Measurements from ENCODE around the gene CES5A.
"Not testable (repeated sequence)": the region's sequence is repeated elsewhere in the genome, so short reads cannot be mapped to it uniquely, and the experiment has no call there.

Gene CES5A, protein sequence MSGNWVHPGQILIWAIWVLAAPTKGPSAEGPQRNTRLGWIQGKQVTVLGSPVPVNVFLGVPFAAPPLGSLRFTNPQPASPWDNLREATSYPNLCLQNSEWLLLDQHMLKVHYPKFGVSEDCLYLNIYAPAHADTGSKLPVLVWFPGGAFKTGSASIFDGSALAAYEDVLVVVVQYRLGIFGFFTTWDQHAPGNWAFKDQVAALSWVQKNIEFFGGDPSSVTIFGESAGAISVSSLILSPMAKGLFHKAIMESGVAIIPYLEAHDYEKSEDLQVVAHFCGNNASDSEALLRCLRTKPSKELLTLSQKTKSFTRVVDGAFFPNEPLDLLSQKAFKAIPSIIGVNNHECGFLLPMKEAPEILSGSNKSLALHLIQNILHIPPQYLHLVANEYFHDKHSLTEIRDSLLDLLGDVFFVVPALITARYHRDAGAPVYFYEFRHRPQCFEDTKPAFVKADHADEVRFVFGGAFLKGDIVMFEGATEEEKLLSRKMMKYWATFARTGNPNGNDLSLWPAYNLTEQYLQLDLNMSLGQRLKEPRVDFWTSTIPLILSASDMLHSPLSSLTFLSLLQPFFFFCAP

DNA sequence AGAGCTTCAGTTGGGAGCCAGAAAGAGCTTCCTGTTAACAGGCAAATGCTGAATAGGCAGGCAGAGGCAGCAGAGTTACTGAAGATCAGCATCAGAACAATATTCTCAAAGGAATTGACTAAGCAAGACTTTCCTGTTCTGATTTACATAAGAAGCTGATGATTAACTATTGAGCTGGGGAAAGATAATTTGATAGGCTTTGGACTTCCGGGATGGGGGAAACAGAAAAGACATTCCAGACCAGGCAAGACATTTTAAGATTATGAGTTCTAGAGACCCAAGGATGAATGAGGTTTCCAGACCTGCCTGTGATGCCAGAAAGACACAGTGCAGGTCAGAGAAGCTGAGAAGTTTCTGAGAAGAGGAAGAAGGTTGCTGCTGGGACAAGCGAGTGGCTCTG lies at the start of gene CES5A:
Gene CES5A (minus strand): TSS at position 101 of the 400 bp plus-strand sequence. CDS start 152 bp downstream, outside the sequence.
- no peak for DNase-seq

DNA sequence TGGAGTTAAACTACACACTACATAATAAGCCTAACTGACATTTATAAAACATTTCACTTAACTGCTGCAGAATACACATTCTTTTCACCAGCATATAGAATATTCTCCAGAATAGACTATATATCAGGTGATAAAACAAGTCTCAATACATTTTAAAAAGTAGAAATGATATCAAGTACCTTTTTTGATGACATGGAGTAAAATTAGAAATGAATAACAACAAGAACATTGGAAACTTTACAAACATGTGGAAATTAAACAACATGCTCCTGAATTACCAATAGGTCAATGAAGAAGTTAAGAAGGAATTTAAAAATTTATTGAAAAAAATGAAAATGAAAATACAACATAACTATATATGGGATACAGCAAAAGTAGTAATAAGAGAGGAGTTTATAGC lies 47.5 kb upstream of the CES5A start:
- DNase-seq, result no peak

DNA sequence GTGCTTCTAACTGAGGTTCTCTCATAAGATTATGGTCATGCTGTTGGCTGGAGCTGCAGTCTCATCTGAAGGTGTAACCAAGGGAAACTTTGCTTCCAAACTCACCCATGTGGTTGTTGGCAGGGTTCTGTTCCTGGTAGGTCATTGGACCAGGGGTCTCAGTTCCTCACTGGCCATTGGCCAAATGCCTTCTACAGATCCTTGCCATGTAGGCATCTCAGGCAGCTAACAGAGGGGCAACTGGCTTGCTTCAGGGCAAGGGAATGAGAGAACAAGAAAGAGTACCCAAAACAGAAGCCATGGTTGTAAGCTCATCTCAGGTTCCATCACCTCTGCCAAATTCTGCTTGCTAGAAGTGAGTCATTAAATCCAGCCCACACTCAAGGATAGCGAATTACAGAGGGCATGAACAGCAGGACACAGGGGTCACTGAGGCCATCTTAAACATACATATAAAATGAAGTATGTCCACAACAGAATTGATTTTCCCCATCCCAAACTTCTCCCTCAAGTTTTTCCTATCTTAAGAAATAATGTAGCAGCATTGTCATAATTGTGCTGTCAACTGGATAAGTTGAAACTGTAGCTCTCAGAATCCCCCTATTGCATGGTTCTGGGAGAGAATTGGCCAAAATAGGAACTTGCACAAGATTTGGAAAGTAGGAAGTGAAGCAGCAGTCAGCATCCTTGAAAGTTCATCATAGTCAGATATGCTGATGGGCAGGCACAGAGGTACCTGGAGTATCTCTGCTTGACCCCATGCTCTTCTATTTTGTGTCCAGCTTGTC lies 42.4 kb upstream of the CES5A start:
- no peak for DNase-seq

DNA sequence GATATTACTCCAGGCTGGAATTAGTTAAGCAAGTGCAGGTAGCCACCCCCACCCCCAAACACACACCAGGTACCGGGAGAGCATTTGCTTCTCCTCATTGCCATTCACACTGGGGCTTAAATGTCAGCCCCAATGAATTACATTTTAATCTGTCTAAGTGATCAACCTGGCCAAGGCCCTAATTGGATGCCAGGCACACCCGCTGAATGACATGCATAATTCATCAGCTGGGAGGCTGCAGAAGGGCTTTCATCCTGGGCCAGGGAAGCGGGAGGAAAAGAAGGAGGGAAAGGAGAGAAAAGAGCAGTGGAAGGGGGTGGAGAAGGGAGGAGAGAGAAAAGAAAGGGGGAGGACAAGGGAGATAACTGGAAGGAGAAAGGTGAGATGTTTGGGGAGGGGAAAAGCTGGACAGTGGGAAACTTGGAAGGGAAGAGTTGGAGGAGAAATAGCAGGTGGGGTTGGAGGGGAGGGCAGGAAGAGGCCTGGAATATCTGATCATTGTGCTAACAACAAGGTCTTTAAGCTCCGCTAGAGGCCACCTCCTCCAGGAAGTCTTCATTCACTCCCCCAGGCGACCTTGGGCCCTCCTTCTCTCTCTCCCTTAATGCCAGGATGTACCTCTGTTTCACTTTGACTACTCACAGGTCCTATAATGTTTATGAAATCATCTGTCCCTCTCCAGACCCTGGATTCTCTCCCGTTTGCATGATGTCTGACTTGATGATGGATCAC lies 40.1 kb upstream of the CES5A start:
- no peak for DNase-seq

DNA sequence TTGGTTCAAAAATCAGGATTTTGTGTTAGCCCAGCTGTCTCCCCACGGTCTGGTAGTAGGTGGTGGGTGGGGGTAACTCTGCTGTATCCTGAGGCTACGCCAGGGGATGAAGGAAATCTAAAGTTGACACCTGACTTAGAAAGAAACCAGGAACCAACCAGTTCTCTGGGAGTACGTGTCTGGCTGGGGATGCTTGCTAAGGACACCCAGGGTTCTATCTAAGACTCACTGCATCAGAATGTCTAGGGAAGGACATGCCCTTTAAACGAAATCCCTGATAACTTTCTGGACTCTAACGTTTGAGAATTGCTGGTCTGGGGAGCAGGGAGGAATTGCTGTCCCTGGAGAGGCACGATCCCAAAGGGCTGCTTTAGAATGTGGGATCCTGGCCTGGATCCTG lies 39.2 kb upstream of the CES5A start:
- no peak for DNase-seq

DNA sequence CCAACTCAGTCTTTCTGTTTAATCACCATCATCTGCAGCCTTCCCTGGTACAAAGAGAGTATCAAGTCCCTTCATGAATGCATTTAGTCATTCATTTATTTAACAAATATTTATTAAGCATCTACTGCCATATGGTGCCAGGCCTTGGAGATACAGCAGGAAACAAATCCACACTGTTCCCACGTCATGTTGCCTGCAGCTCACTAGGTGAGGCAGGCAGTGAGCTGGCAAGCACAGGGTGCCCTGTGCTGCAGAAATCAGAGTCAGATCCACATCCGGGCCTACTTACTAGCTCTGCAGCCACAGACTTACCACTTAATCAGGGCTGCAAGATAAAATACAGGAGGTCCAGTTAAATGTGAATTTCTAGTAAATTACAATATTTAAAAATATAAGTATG lies 38.5 kb upstream of the CES5A start:
- DNase-seq, result no peak

DNA sequence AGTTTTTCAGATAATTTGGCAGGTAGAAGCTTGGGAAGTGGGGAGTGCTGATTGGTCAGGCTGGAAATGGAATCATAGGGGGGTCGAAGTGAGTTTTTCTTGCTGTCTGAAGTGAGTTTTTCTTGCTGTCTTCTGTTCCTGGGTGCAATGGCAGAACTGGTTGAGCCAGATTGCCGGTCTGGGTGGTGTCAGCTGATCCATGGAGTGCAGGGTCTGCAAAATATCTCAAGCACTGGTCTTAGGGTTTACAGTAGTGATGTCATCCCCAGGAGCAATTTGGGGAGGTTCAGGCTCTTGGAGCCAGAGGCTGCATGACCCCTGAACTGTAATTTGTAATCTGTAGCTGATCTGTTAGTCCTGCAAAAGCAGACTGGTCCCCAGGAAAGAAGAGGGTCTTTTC lies 37.9 kb upstream of the CES5A start:
- not testable (repeated sequence) for DNase-seq

DNA sequence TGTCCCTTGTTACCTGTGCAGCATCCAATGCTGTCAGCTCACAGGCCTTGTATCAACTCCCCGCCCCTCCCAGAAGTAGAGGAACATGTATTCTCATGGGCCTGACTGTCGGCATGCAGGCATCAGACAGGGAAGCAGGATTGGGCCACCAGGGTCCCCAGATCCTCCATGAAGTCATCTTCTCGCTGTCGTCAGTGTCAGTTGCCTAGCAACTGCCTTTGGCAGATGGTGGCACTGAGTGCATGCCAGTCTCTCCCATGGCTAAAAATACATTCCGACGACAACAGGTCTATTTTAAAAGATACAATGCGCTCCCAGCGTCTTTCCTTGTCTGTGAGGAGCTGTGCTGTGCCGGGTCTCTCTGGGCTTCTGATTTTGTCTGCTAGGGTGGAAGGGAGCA lies 36.8 kb upstream of the CES5A start:
- DNase-seq, result no peak

DNA sequence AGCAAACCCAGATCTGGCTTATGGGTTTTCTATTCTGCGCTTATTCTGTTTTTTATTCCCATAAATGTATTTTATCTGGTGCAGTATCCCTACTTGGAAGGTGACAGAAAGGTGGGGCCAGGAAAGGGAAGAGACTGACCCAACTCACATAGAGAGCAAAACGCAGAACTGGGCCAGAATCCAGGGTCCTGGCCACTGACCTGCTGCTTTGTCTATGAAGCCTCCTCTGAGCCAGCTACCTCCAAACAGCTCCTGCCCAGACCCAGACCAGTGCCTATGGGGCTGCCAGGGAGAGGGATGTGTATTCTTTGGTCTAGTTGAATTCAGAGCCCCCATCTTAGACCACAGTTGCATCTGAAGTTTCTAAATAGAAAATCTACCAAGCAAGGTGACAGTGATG lies 36.4 kb upstream of the CES5A start:
- DNase-seq, result no peak

DNA sequence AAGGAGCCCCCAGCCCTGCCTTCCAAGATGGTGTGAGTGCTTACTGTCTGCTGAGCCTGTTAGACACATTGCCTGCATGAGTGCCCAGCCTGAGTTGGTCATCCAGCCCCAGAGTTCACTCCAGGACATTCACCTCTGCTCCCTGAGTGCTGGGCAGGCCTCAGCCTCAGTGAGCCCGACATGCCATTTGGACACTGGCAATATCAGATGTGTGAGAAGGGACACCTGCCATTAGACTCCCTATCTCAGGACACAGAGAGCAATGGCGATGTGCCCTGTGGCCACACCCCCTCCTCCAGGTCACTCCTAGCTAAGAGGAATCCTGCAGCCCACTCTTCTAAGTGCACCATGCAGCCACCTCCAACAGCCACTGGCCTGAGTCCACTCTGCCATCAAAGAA lies 34.7 kb upstream of the CES5A start:
- DNase-seq, result no peak

DNA sequence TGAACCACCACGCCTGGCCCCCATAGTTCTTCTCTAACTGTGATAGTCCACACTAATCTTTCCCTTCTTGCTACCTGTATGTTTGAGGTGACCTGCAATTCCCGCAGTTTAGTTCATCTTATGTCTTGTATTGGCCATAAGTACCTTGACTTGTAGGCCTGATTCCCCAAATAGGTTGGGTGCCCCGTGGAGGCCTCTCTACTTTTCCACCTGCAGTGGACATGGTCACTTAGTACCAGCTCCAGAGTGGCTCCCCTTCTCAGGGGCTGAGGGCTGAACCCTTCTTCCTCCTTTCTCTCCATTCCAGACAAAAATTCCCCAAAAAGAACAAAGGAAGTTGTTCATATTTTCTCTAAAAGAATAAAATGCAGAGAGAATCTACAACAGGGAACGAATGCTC lies 33.5 kb upstream of the CES5A start:
- no peak for DNase-seq

DNA sequence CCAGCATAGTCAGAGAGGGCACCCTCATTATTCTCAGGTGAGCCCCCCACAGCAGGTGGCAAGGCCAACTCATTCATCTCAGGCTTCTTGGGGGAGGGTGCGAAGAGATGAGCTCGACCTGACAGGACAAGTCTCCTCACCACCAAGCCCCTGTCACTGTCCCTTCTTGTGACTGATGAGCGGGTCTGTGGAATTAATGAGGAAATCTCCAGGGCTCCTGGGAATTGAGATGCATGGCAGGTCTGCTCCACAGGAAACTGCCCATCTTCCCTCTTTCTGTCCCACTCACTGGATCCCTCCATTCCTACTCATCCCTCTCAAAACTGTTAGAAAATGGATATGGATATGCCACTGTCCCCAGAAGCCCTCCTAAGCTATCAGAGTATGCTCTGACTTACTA lies 32.5 kb upstream of the CES5A start:
- no peak for DNase-seq

DNA sequence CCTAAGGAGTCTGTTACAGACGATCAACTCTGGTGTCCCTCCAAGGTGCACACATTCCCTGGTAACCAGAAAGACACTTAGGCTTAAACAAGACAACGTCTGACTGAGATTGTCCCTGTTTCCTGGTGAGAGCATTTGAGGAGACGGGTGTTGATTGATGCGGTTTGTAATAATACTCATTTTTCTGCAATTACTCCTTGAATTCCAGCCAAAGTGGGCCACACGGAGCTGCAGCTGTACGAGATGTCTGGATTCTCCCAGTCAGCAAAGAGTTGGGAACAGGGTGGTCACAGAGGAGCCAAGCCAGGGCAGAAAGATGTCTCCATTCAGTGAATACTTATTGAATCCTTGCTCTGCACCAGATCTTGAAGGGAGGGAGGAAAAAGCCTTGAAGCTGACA lies 30.9 kb upstream of the CES5A start:
- no peak for DNase-seq

DNA sequence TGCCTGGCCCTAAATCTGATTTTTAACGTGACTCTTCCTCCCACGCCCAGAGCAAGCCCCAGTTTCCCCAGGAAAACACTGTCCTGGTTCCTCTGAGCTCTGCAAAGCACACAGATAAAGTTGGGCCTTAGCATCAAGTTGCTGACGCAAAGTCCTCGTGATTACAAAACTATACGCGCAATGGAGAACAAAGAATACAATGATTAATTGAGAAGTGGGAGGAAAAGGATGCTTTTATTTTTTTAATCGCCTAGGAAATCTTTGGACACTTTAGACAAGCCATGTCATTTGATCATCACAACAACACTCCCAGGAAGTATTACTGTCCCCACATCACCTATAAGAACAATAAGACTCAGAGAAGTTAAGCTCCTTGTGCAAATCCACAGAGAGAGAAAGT lies 30.5 kb upstream of the CES5A start:
- DNase-seq, result no peak

DNA sequence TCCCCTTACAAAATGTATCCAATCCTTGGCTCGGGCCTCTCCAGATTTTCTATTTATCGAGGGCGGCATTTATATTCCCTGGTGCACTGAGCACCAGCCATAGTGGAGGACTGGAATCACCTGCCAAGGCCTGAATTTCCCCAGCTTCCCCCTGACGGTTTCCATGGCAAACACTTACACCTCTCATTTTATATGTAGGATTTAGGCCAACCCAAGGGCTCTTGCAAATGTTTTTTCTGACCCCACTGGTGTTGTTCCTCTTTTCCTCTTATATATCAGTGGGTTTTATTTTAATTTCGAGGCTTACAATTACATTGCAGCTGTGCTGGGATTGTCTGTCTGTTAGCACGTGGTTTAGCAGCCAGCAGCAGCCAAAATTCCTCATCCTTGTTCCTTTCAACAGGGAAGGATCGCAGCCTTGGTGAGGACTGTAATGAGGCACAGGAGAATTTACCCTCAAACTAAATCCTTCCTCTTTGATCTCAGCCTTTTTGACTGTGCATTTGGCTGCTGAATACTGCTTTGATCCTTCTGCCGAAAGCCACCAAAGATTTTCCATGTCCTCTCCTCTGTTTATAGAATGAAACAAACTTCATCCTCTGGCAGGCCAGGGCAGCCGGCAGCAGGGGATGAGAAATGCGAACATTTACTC lies 26.5 kb upstream of the CES5A start:
- no peak for DNase-seq

DNA sequence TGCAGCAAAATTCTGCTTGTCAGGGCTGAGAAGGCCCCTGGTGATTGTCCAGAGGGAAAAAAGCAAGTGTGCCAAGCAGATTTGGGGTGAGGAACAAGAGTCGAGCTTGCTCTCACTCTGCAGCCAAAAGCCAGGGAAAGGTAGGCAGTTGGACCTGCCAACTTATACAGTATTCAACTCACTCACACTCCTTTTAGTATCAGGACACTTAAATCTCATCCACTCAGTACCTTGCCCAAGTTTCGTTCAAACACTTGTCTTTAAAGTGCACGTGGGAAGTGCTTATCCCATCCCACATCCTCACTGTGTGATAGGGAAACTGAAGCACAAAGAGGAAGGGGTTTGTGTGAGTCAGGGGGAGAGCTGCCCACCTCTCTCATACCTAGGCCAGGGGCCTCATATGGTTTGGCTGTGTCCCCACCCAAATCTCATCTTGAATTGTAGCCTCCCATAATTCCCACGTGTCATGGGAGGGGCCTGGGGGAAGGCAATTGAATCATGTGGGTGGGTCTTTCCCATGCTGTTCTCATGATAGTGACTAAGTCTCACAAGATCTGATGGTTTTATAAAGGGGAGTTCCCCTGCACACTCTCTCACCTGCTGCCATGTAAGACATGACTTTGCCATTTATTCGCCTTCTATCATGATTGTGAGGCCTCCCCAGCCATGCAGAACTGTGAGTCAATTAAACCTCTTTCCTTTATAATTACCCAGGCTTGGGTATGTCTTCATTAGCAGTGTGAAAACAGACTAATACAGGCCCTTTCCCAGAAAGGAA lies 25.6 kb upstream of the CES5A start:
- peak in 1 of 2 experiments; percentile 19 for DNase-seq

DNA sequence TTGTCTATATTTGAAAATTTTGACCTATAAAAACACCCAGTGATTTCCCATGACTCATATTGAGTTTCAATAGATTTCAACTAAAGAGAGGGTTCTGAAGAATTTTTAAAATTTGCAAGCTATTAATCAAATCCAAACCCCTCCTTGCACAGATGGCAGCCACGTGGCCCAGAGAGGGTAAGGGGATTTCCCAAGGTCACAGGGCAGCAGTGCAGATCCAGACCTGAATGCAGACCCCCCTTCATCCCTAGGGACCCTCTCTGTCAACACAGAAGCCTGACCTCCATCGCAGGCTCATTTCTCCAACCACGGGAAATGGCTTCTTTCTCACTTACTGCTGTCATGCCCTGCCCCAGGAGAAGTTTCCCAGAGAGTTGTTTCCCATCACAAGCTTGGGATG lies 24.7 kb upstream of the CES5A start:
- no peak for DNase-seq

DNA sequence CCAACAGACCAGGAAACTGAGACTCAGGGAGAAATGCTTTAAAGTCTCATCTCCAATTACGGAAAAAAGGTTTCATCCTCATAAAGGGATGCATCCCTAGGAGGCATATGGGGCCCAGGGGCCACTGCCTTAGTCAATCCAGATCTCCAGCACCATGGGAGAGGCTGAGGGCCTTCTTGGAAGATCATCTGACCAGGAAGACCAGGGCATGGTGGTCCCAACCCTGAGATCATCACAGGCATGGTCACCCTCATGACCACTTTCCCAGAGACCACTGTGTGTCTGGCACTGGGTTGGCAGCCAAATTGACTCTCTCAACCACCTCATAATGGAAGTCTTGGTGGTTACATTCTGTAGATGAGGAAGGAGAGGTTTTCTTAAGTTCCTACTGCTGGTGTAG lies 23.4 kb upstream of the CES5A start:
- no peak for DNase-seq

DNA sequence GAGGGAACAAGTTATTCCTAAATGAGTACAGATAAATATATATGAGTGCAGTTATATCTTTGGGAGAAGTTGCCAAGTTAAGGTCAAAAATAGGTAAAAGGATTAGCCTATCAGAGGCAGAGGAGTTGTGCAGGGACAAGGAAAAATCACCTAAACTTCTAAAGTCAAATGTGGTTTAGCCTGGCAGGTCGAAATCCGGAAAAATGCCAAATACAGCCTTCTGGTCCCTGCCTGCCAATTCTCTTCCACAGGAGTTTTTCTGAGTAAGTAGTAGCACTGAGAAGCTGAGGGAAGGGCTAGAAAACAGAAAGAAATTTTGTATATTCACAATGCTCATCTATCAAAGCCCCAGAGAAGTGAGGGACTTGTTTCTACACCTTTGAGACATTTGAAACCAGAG lies 17.6 kb upstream of the CES5A start:
- no peak for DNase-seq

DNA sequence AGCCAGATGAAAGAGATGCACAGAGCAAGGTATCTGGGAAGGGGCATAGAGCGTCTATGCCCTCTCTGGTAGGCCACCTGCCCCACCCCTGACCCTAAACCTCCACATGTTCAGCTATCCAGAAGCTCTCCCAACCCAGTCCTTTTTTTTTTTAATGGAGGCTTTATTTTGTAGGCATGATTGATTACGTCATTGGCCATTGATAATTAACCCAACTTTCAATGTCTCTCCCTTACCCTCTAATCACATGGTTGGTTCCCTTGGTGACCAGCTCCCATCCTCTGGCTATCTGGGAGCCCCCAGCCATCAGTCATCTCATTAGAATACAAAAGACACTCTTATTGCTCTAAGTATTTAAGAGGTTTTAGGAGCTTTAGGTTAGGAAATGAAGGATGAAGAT lies 14.3 kb upstream of the CES5A start:
- no peak for DNase-seq

DNA sequence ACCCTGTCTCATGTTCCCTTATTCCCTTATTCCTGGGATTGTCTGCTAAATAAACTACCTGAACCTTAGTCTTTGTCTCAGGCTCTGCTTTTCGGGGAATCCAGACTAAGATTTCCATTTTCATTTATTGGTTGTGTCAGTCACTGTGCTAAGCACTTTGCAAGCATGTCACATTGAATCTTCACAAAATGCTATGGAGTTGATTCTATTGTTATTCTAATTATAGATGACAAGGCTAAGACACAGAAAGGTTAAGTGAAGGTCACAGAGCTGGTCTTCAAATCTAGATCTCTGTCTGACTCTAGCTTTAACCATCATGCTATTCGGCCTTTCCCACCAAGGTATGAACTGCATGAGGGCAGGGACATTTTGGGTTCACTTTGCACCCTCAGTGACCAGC lies 13.4 kb upstream of the CES5A start:
- DNase-seq, result no peak

DNA sequence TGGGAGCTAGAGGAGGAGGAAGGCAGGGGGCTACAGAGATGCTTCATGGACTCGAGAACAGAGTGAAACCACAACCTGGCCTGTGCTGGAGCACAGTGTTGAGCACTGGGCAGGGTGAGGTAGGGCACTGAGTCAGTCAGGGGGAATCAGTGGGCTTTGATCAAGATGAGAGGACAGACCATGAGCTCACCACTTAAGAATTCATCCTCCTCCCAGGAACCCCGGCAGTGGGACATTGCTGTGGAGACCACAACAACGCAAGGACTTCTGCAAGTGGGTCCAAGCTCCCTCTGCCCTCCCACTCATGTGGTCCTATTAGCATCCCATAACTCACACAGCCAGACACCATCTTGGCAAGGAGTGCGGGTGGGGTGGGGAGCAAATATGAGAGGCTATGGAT lies 1.7 kb upstream of the CES5A start:
- no peak for DNase-seq

All from activated T-cell treated with anti-CD3 and anti-CD28 coated beads, Interleukin-2, amount 50 U/mL, for 48 hours (primary cell).